CD8-positive, alpha-beta memory T cell (primary cell): Measurements from ENCODE around the gene CAPN12. TPM values are rescaled to one million over a fixed set of nuclear protein-coding genes. Genes with fewer than 3 reads are reported as not detected.

Experiments used
- CTCF ChIA-PET: fragments of 350-600 bp; sonication (Branson Sonifier 250); formaldehyde crosslinking; loops from one replicate; lab custom pipeline; 2021; ENCODE audit warnings: antibody characterized with exemption; lab: Charles Lee
- POLR2A ChIA-PET: fragments of 350-600 bp; sonication (Branson Sonifier 250); formaldehyde crosslinking; loops from one replicate; lab custom pipeline; 2021; ENCODE audit warnings: antibody characterized with exemption; lab: Charles Lee
- DNase-seq, 5 donors: peaks; one replicate each; pipeline versions ENCODE4 v3.0.0 to v3.0.0-alpha.2; 2020 to 2022; ENCODE audit warnings: mixed read lengths in 1 of 5
- H3K27ac ChIP-seq: one replicate; pipeline ENCODE4 v1.7.0; 2013; ENCODE audit warnings: low read depth, mild to moderate bottlenecking, low read length, moderate library complexity
- H3K27me3 ChIP-seq: 2 replicates; pipeline ENCODE4 v1.7.0; 2013; ENCODE audit warnings: low read length, mild to moderate bottlenecking; ENCODE audit not compliant: insufficient read depth, poor library complexity, severe bottlenecking
- H3K36me3 ChIP-seq: 2 replicates; pipeline ENCODE4 v1.7.0; 2013; ENCODE audit warnings: mild to moderate bottlenecking, low read length, moderate library complexity; ENCODE audit not compliant: insufficient read depth
- H3K4me1 ChIP-seq: 2 replicates; pipeline ENCODE4 v1.7.0; 2013; ENCODE audit warnings: mild to moderate bottlenecking, low read length, moderate library complexity; ENCODE audit not compliant: insufficient read depth
- H3K4me3 ChIP-seq: 2 replicates; pipeline ENCODE4 v1.7.0; 2013; ENCODE audit warnings: mild to moderate bottlenecking, low read length
- H3K9me3 ChIP-seq: 2 replicates; pipeline ENCODE4 v1.7.0; 2013; ENCODE audit warnings: mild to moderate bottlenecking, low read length
- H3K27ac Mint-ChIP-seq, 8 donors: one replicate each; pipeline ENCODE4 v1.8.0; 2020 to 2021; ENCODE audit warnings: mixed read lengths in 8 of 8, mild to moderate bottlenecking in 6 of 8, inconsistent platforms in 3 of 8, moderate library complexity in 3 of 8
- H3K27me3 Mint-ChIP-seq, 2 donors: one replicate each; pipeline ENCODE4 v1.8.0; 2020 to 2021; ENCODE audit warnings: mixed read lengths in 2 of 2, mild to moderate bottlenecking in 1 of 2, moderate library complexity in 1 of 2
- H3K36me3 Mint-ChIP-seq, 3 donors: one replicate each; pipeline ENCODE4 v1.8.0; 2020 to 2021; ENCODE audit warnings: mixed read lengths in 3 of 3, inconsistent platforms in 1 of 3, mild to moderate bottlenecking in 1 of 3
- H3K4me1 Mint-ChIP-seq, 3 donors: one replicate each; pipeline ENCODE4 v1.8.0; 2020 to 2021; ENCODE audit warnings: mixed read lengths in 3 of 3, inconsistent platforms in 1 of 3, mild to moderate bottlenecking in 1 of 3
- H3K4me3 Mint-ChIP-seq, 7 donors: one replicate each; pipeline ENCODE4 v1.8.0; 2020 to 2021; ENCODE audit warnings: mixed read lengths in 7 of 7, mild to moderate bottlenecking in 6 of 7, moderate library complexity in 4 of 7, inconsistent platforms in 2 of 7
- H3K9me3 Mint-ChIP-seq, 5 donors: one replicate each; pipeline ENCODE4 v1.8.0; 2020 to 2022; ENCODE audit warnings: mixed read lengths in 5 of 5, mild to moderate bottlenecking in 3 of 5, moderate library complexity in 2 of 5, inconsistent platforms in 1 of 5
- polyA plus RNA-seq: library from polyadenylated mRNA; unstranded; fragments of 300-500 nt; fragmentation: Illumina TruSeq; gene quantifications from one replicate; pipeline ENCODE4 v1.2.3, GENCODE V29; 2021
- total RNA-seq, 2 experiments: library from RNA; stranded (reverse); gene quantifications; one replicate each; pipeline ENCODE4 v1.2.3, GENCODE V29; 2021

The CAPN12 gene
- total and polyA plus RNA-seq, 3 experiments from 2014 or later, result 5.2 to 19.5 (median 5.3) TPM

GRCh38 chr19:38693380-38694223 lies 50.7 kb downstream of the CAPN12 start:
- H3K36me3 Mint-ChIP-seq, result peaks cover 0 to 29% (median 5%) of the 10 kb centered on the region in 3 donors
- Histone ChIP-seq H3K27me3 (no peaks in the 10 kb centered on the region), H3K27ac (peak overlapping the region; percentile 33), H3K36me3 (no peaks in the 10 kb centered on the region), H3K4me1 (peaks cover 49% of the 10 kb centered on the region), H3K9me3 (no peaks in the 10 kb centered on the region), H3K4me3 (no peak overlapping the region)
- peak overlapping the region; percentile 56 to 92 (median 71) for H3K4me3 Mint-ChIP-seq
- peak; percentile 8 to 72 (median 46) for DNase-seq
- ChIA-PET POLR2A (no interaction called here), CTCF (interaction anchor here (0.7 to 1.5 kb wide), 5 partner anchors 36 to 290 kb away, joined by 3 to 4 read pairs (median 3); partner anchors contain the start of genes FAM98C, MRPS12 and SARS2)
- H3K4me1 Mint-ChIP-seq, result peaks cover 80 to 89% (median 89%) of the 10 kb centered on the region in 3 donors
- H3K27ac Mint-ChIP-seq, result peak overlapping the region; percentile 68 to 98 (median 96)
- H3K27me3 Mint-ChIP-seq, result peaks cover 0 to 2% of the 10 kb centered on the region in 2 donors
- H3K9me3 Mint-ChIP-seq, result no peaks in the 10 kb centered on the region

- peak overlapping the region; percentile 56 to 92 (median 71) for H3K4me3 Mint-ChIP-seq
- ChIA-PET CTCF (interaction anchor here (1.2 to 1.5 kb wide), 3 partner anchors 40 to 290 kb away, joined by 3 to 4 read pairs (median 3); partner anchors contain the start of gene FAM98C), POLR2A (interaction anchor here (0.5 kb wide), 1 partner anchor 22 kb away, joined by 3 read pairs; no protein-coding TSS in a partner anchor)
- H3K27ac Mint-ChIP-seq, result peak overlapping the region; percentile 68 to 98 (median 96)
- Histone ChIP-seq H3K36me3 (no peaks in the 10 kb centered on the region), H3K4me3 (no peak overlapping the region), H3K27me3 (no peaks in the 10 kb centered on the region), H3K27ac (peak overlapping the region; percentile 33), H3K4me1 (peaks cover 49% of the 10 kb centered on the region), H3K9me3 (no peaks in the 10 kb centered on the region)
- H3K36me3 Mint-ChIP-seq, result peaks cover 0 to 29% (median 5%) of the 10 kb centered on the region in 3 donors
- no peak for DNase-seq
- H3K4me1 Mint-ChIP-seq, result peaks cover 74 to 86% (median 85%) of the 10 kb centered on the region in 3 donors
- H3K9me3 Mint-ChIP-seq, result no peaks in the 10 kb centered on the region
- peaks cover 0 to 2% of the 10 kb centered on the region in 2 donors for H3K27me3 Mint-ChIP-seq
These were observed 51.6 kb downstream of the CAPN12 start for GRCh38 chr19:38692458-38693379.

- peaks cover 44% of the 10 kb centered on the region for H3K4me1 ChIP-seq
- Mint-ChIP-seq H3K27ac (peak overlapping the region; percentile 21 to 98 (median 96)), H3K4me3 (peak overlapping the region in 6 of 7 donors; percentile 23 to 79 (median 65)), H3K9me3 (no peaks in the 10 kb centered on the region), H3K4me1 (peaks cover 77 to 89% (median 87%) of the 10 kb centered on the region in 3 donors), H3K27me3 (peaks cover 0 to 2% of the 10 kb centered on the region in 2 donors), H3K36me3 (peaks cover 0 to 26% (median 5%) of the 10 kb centered on the region in 3 donors)
- CTCF ChIA-PET, result no interaction called here
- no peak overlapping the region for H3K4me3 ChIP-seq
- no peak for DNase-seq
- no peaks in the 10 kb centered on the region for H3K36me3 ChIP-seq
- H3K27me3 ChIP-seq, result no peaks in the 10 kb centered on the region
- POLR2A ChIA-PET, result interaction anchor here (0.5 kb wide), 1 partner anchor 22 kb away, joined by 3 read pairs; no protein-coding TSS in a partner anchor
- no peaks in the 10 kb centered on the region for H3K9me3 ChIP-seq
- H3K27ac ChIP-seq, result no peak overlapping the region
These were observed 52.3 kb downstream of the CAPN12 start for GRCh38 chr19:38691938-38692457.

GRCh38 chr19:38690832-38691231 lies 53.4 kb downstream of the CAPN12 start:
- ChIA-PET POLR2A (interaction anchor here (0.6 to 1.0 kb wide), 2 partner anchors 10 to 354 kb away, joined by 3 to 5 read pairs; no protein-coding TSS in a partner anchor), CTCF (interaction anchor here (1.0 to 1.5 kb wide), 3 partner anchors 21 to 65 kb away, joined by 3 read pairs; no protein-coding TSS in a partner anchor)
- Mint-ChIP-seq H3K27me3 (no peaks in the 10 kb centered on the region), H3K4me1 (peaks cover 75 to 90% (median 87%) of the 10 kb centered on the region in 3 donors), H3K36me3 (peaks cover 0 to 16% (median 5%) of the 10 kb centered on the region in 3 donors), H3K9me3 (no peaks in the 10 kb centered on the region), H3K4me3 (peak overlapping the region in 3 of 7 donors; percentile 19 to 55 (median 29)), H3K27ac (peak overlapping the region in 7 of 8 donors; percentile 12 to 96 (median 95))
- Histone ChIP-seq H3K27ac (no peak overlapping the region), H3K9me3 (no peaks in the 10 kb centered on the region), H3K4me3 (no peak overlapping the region), H3K4me1 (peaks cover 54% of the 10 kb centered on the region), H3K36me3 (no peaks in the 10 kb centered on the region), H3K27me3 (no peaks in the 10 kb centered on the region)
- no peak for DNase-seq

GRCh38 chr19:38690146-38690545 lies 54.1 kb downstream of the CAPN12 start:
- H3K9me3 Mint-ChIP-seq, result no peaks in the 10 kb centered on the region
- peaks cover 0 to 12% (median 5%) of the 10 kb centered on the region in 3 donors for H3K36me3 Mint-ChIP-seq
- no peak for DNase-seq
- Histone ChIP-seq H3K27me3 (no peaks in the 10 kb centered on the region), H3K27ac (no peak overlapping the region), H3K4me3 (no peak overlapping the region), H3K36me3 (no peaks in the 10 kb centered on the region), H3K4me1 (peaks cover 56% of the 10 kb centered on the region), H3K9me3 (no peaks in the 10 kb centered on the region)
- H3K4me3 Mint-ChIP-seq, result peak overlapping the region in 1 of 7 donors; percentile 61
- H3K4me1 Mint-ChIP-seq, result peaks cover 73 to 88% (median 87%) of the 10 kb centered on the region in 3 donors
- H3K27me3 Mint-ChIP-seq, result no peaks in the 10 kb centered on the region
- ChIA-PET POLR2A (interaction anchor here (0.7 to 1.0 kb wide), 2 partner anchors 9 to 31 kb away, joined by 3 read pairs; no protein-coding TSS in a partner anchor), CTCF (interaction anchor here (0.9 to 1.5 kb wide), 4 partner anchors 20 to 240 kb away, joined by 3 read pairs; partner anchors contain the start of genes MRPS12 and SARS2)
- H3K27ac Mint-ChIP-seq, result peak overlapping the region in 5 of 8 donors; percentile 58 to 96 (median 86)

GRCh38 chr19:38687837-38688378 lies 56.4 kb downstream of the CAPN12 start:
- no peak overlapping the region for H3K27ac ChIP-seq
- POLR2A ChIA-PET, result interaction anchor here (0.6 kb wide), 1 partner anchor 43 kb away, joined by 3 read pairs; no protein-coding TSS in a partner anchor

More at GRCh38 chr19:38687837-38688378, 56.4 kb downstream of the CAPN12 start:
- Histone ChIP-seq H3K36me3 (no peaks in the 10 kb centered on the region), H3K27me3 (no peaks in the 10 kb centered on the region), H3K4me1 (peaks cover 56% of the 10 kb centered on the region), H3K4me3 (no peak overlapping the region), H3K9me3 (no peaks in the 10 kb centered on the region)
- Mint-ChIP-seq H3K36me3 (peaks cover 0 to 12% (median 5%) of the 10 kb centered on the region in 3 donors), H3K4me3 (no peak overlapping the region), H3K9me3 (no peaks in the 10 kb centered on the region), H3K27ac (peak overlapping the region in 6 of 8 donors; percentile 56 to 99 (median 96)), H3K4me1 (peaks cover 71 to 87% (median 86%) of the 10 kb centered on the region in 3 donors), H3K27me3 (no peaks in the 10 kb centered on the region)
- DNase-seq, result no peak
- CTCF ChIA-PET, result no interaction called here
